Lower leg skin (tissue), 4 donors: ENCODE results near the gene NUMA1. TPM values are rescaled to one million over a fixed set of nuclear protein-coding genes. Genes with fewer than 3 reads are reported as not detected.

Experiments
- DNase-seq, 2 donors: peaks; one replicate each; pipeline ENCODE4 v3.0.0-alpha.2; 2019; ENCODE audit warnings: low spot score in 2 of 2
- H3K4me3 ChIP-seq: fragments of 200-600 bp; sonication (generic); 2 replicates; pipeline ENCODE4 v1.5.1; 2017; ENCODE audit warnings: mild to moderate bottlenecking, low read depth; ENCODE audit not compliant: poor library complexity, severe bottlenecking
- POLR2A ChIP-seq, 2 donors: fragments of 450-650 bp; IDR thresholded peaks; one replicate each; pipeline ENCODE4 v1.6.1; 2016 to 2017; ENCODE audit warnings: antibody characterized with exemption in 2 of 2, mild to moderate bottlenecking in 1 of 2, moderate library complexity in 1 of 2
- WGBS, 2 donors: methylation state at CpG; one replicate each; pipeline ENCODE4 v1.1.5; 2018; 5-methylcytosine and 5-hydroxymethylcytosine counted together
- intact Hi-C: fragments of 100-400 bp; cut with DNase I; formaldehyde crosslinking; loops from one replicate; pipeline ENCODE4 v1.15.0; 2023; ENCODE audit warnings: low total_unique reads
- total RNA-seq, 4 donors: library from RNA; depleted of rRNA; stranded (reverse); fragments of >200 nt; gene quantifications; one replicate each; pipeline ENCODE4 v1.1.0, GENCODE V29; 2016
- TF ChIP-seq, protein P1 (sequence below), 3 donors: fragments of 450-650 bp; IDR thresholded peaks; one replicate each; pipeline ENCODE4 v1.5.1; 2016; ENCODE audit warnings: antibody characterized with exemption in 3 of 3, mild to moderate bottlenecking in 3 of 3, moderate library complexity in 2 of 3

Gene NUMA1
- total RNA-seq, 4 donors from 2014 or later: 356 to 592 (median 409) TPM

DNA sequence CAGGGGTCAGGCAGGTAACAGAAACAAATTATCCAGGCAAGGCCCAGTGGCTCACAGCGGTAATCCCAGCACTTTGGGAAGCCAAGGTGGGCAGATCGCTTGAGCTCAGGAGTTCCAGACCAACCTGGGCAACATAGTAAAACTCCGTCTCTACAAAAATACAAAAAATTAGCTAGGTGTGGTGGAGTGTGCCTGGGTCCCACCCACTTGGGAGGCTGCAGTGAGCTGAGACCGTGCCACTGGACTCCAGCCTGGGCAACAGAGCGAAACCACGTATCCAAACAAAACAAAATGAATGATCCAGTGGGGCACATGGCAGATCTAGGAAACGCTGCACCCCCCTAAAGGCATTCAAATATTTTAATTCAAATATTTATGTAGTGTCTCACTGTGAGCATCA, 9.9 kb downstream of the NUMA1 start:
- DNase-seq: no peak
- intact Hi-C loops: no loop called here
- H3K4me3 ChIP-seq: no peak overlapping the region
- WGBS, 2 donors: 91 to 93% methylated on average over 7 of the region's 7 CpGs
- no peak for TF ChIP-seq POLR2A (IDR thresholded peaks at IDR 0.05)
- TF ChIP-seq, protein P1, sequence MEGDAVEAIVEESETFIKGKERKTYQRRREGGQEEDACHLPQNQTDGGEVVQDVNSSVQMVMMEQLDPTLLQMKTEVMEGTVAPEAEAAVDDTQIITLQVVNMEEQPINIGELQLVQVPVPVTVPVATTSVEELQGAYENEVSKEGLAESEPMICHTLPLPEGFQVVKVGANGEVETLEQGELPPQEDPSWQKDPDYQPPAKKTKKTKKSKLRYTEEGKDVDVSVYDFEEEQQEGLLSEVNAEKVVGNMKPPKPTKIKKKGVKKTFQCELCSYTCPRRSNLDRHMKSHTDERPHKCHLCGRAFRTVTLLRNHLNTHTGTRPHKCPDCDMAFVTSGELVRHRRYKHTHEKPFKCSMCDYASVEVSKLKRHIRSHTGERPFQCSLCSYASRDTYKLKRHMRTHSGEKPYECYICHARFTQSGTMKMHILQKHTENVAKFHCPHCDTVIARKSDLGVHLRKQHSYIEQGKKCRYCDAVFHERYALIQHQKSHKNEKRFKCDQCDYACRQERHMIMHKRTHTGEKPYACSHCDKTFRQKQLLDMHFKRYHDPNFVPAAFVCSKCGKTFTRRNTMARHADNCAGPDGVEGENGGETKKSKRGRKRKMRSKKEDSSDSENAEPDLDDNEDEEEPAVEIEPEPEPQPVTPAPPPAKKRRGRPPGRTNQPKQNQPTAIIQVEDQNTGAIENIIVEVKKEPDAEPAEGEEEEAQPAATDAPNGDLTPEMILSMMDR (IDR thresholded peaks at IDR 0.05): no peak

DNA sequence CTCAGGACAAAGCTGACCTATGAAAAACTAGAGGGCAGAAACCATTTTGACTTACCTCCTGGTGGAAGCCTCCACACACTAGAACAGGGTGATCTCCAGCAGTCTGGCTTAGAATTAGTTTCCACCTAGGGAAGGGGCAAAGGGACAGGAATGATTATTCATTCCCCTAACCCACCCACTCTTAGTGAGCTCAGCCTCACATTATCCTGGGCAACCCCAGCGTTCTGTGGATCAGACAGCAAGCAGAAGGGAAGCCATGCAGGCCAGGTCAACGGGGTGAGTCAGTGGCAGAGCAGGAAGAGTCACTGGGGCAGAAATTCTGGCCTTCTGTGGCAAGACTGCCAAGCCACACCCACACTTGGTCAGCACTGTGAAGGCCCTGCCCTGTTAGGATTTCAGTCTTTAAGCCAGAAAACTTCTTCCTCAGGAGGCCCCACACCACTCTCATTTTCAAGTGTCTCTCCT, 10.5 kb downstream of the NUMA1 start:
- intact Hi-C loops: no loop called here
- peak; percentile 84 to 96 for DNase-seq
- TF ChIP-seq, protein P1 (IDR thresholded peaks at IDR 0.05): no peak
- no peak for TF ChIP-seq POLR2A (IDR thresholded peaks at IDR 0.05)
- H3K4me3 ChIP-seq: no peak overlapping the region
- 0 to 6% methylated on average over 2 of the region's 2 CpGs for WGBS, 2 donors

DNA sequence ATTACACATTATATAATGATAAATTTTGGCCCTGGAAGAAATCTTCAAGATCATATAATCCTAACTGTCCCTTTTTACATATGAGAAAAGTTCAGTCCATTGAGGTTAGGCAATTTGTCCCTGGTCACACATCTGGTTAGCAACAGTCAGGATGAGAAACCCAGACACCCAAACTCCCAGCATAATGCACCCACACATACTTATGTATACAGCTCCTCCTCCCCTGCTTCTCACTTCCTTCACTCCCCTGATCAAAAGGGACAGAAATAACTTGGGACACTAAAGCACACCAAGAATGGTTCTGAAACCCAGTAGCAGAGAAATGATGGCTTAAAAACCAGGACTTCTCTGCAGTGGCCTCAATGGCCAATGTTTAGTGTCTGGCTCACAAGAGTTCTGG, 11.1 kb downstream of the NUMA1 start:
- intact Hi-C loops: no loop called here
- no peak for DNase-seq
- H3K4me3 ChIP-seq: no peak overlapping the region
- TF ChIP-seq, protein P1 (IDR thresholded peaks at IDR 0.05): no peak
- no peak for TF ChIP-seq POLR2A (IDR thresholded peaks at IDR 0.05)

DNA sequence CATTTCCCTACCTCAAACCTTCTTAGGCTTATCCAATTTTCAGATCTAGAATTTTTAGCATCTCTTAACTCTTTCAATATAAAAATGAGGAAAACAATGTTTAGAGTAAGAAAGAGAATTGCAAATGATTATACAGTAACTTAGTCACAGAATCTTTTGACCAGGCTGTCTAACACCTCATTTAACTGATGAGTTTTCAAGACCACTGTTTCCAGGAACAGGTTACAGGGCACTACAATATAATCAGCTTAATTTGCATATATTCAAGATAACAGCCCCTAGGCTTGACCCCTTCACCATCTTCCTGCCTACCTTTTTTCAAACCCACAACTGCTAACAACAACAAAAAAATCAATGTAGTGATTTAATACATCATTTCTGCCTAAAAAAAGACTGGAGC, 12.7 kb downstream of the NUMA1 start:
- intact Hi-C loops: no loop called here
- no peak overlapping the region for H3K4me3 ChIP-seq
- no peak for DNase-seq
- TF ChIP-seq POLR2A (IDR thresholded peaks at IDR 0.05): no peak
- TF ChIP-seq, protein P1 (IDR thresholded peaks at IDR 0.05): no peak

DNA sequence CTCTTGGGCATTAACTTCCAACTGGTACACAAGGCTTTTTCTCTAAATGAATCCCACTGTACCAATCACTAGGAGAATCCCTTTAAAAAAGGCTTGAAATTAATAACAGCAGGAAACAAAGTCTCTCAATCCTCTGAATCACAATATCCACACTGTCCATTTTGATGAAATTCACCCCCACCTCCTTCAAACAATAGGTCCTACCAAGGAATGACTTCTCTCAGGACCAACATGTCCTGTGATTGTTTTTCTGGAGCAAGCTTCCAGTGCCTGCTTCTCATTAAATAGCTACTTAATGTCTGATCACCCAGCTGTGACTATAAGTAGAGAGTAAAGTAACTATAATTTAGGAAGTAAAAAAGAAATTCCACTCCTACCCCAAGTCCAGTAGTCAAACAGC, 13.1 kb downstream of the NUMA1 start:
- intact Hi-C loops: no loop called here
- TF ChIP-seq, protein P1 (IDR thresholded peaks at IDR 0.05): no peak
- no peak for TF ChIP-seq POLR2A (IDR thresholded peaks at IDR 0.05)
- H3K4me3 ChIP-seq: no peak overlapping the region
- no peak for DNase-seq

DNA sequence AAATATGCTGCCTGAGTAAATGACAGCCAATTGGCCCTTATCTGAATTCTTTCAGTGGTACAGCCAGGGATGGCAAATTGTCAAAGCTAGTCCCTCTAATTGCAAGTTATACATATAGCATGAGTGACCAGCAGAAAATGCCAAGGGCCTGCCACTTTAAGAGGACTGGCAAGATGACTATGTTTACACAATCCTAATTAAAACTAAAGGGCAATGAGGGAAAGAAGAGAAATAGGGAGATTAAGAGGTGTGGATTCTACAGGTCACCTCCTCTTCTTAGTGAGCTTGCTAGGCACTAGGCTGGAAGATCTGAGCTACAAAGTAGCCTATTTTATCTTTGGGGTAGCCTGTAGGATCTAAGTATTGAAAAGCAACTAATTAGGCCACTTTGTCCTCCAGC, 13.5 kb downstream of the NUMA1 start:
- no peak for DNase-seq
- no peak overlapping the region for H3K4me3 ChIP-seq
- TF ChIP-seq, protein P1 (IDR thresholded peaks at IDR 0.05): no peak
- TF ChIP-seq POLR2A (IDR thresholded peaks at IDR 0.05): no peak
- intact Hi-C loops: no loop called here
